Stimulated activated CD4-positive, alpha-beta T cell treated with anti-CD3 and anti-CD28 coated beads, Interleukin-1b, Interleukin-23, amount 100 ng/mL, for 4 hours (primary cell): Measurements from ENCODE around the gene CRYM.
"Not testable (repeated sequence)": the region's sequence is repeated elsewhere in the genome, so short reads cannot be mapped to it uniquely, and the experiment has no call there.

Experiments
- DNase-seq, 2 donors: peaks; one replicate each; pipeline ENCODE4 v3.0.0-alpha.2; 2020; ENCODE audit warnings: low read depth in 2 of 2

The CRYM gene

DNA sequence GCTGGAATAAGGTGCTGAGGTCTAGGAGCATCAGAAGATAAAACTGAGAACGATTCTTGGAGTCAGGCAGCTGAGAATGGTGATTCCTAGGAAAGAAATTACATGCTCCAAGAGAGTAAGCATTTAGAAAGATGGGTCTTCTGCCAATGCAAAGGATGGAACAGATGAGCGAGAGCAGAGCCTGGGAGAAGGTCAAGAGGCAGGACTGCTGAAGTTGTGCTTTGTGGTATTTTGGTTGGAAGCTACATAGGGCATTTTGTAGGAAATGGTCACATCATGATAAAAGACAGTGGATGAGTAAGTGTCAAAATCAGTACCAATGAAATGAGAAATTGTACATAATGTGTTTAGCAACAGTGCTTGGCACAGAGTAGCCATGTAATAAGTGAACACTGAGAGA, 1.4 kb upstream of the CRYM start:
- DNase-seq, result no peak

GRCh38 chr16:21277045-21277926, 804 bp downstream of the CRYM start:
- no peak for DNase-seq

GRCh38 chr16:21276090-21276489, 2.0 kb downstream of the CRYM start:
- no peak for DNase-seq

GRCh38 chr16:21275529-21275928, 2.6 kb downstream of the CRYM start:
- DNase-seq, result no peak

- DNase-seq, result no peak
Measured at GRCh38 chr16:21274172-21274726, 3.8 kb downstream of the CRYM start.

DNA sequence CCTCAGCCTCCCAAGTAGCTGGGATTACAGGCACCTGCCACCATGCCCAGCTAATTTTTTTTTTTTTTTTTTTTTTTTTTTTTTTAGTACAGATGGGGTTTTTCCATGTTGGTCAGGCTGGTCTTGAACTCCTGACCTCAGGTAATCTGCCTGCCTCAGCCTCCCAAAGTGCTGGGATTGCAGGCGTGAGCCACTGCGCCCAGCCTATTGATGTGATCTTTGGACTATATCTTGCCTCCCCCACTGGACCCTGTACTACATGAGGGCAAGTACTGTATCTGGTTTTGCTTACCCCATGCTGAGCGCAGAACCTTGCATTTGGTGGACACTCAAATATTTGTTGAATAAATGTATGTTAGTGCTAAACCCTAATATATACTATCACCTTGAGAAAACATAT, 5.3 kb downstream of the CRYM start:
- not testable (repeated sequence) for DNase-seq

DNA sequence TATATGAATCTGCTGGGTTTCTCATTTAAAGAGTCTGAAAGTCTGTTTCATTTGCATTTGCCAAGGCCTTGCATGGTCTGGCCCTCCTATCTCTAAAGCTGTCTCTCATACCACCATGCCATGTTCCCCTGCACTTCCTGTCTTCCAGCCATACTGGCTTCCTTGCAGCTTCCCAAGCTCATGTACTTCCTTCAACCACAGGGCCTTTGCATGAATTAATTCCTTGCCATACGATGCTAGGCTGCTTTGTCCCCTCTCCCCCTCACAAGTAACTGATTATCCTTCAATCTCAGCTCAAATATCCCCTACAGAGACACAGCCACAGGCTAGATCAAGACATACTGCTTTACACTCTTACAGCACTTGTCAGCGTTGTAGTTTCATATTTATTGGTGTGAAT, 5.8 kb downstream of the CRYM start:
- DNase-seq, result no peak

GRCh38 chr16:21268236-21268635, 9.9 kb downstream of the CRYM start:
- no peak for DNase-seq

- no peak for DNase-seq
Measured at GRCh38 chr16:21267298-21267697, 10.8 kb downstream of the CRYM start.

GRCh38 chr16:21265104-21265837, 12.8 kb downstream of the CRYM start:
- DNase-seq, result no peak

DNA sequence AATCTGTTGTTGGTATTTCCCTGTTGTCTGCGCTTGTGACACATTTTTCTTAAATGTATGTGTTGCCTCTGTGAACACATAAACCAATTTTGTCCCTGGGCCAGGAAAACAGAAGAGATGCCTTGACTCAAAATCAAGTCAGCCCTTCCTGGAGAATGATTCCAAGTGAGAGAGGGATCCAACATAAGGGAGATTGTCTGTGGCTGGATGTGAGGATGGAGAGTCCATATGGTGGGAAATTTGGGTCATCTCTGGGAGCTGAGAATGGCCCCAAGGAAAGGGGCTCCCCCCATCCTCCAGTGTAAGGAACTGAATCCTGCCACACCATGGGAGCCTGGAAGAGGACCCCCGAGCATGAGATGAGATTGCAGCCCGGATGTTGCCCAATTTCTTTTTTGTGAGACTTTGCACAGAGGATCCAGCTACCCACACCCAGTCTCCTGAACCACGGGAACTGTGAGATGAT, 13.5 kb downstream of the CRYM start:
- DNase-seq, result no peak

GRCh38 chr16:21263640-21264570, 14.2 kb downstream of the CRYM start:
- DNase-seq, result no peak

DNA sequence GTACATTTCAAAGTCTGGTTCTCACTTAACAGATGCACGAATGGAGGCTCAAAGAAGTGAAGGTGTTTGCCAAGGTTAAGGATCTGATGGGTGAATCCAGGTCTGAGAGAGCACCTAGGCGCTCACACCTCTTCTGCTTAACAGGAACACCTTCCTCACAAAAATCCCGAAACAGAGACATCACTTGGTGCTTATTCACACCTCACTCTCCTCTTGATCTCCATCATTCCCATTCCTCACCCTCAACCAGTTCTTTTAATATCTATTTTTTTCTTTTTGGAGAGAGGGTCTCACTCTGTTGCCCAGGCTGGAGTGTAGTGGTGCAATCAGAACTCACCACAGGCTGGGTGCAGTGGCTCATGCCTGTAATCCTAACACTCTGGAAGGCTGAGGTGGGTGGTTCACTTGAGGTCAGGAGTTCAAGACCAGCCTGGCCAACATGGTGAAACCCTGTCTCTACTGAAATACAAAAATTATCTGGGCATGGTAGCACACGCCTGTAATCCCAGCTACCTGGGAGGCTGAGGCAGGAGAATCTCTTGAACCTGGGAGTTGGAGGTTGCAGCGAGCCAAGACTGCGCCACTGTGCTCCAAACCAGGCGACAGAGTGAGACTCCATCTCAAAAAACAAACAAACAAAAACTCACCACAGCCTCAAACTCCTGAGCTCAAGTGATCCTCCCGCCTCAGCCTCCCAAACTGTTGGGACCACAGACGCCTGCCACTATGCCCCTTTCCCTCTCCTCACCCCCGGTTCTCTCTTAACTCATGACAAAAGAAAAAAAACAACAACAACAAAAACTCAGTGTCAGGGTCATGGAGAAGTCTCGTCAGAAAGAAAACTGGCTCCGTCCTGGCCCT, 15.1 kb downstream of the CRYM start:
- DNase-seq, result no peak

DNA sequence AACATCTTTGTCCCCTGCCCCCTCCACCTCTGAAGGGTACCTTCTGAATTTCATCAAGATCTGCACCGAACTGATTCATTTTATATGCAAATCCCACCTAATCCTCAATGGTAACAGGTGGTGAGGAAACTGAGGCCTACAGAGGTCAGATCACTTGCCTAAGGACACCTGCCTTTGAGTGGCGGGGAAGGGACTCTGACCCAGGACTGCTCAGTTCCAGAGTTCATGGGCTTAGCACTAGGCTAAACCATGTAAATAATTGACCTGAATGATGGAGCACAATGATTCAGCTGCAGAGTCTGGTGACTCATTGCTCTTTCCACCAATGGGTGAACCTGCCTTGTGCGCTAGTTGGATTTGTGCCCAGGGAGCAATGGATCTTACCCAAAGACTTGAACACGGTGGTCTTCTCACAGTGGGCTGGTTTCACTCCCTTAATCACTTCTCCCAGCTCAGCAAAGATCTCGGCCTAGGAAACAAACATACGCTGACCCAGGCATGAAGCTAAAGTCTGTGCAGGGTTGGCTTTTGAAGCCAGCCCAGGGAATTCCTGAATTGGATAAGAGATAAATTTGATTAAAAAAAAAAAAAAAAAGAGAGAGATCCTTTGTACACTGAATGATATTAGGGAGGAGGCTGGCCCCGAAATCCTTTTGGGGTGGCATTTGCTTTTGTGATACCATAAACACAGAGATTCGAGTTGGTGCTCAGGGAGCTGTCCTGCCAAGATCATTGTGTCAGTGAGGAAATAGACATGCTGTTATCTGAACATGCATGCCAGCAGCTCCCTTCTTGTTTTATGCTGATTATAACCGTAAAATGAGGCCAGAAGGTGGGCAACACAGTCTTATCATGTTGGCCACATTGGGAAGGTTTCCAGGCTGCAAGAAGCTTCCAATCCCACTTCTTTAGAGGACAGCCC, 17.0 kb downstream of the CRYM start:
- DNase-seq, result no peak

DNA sequence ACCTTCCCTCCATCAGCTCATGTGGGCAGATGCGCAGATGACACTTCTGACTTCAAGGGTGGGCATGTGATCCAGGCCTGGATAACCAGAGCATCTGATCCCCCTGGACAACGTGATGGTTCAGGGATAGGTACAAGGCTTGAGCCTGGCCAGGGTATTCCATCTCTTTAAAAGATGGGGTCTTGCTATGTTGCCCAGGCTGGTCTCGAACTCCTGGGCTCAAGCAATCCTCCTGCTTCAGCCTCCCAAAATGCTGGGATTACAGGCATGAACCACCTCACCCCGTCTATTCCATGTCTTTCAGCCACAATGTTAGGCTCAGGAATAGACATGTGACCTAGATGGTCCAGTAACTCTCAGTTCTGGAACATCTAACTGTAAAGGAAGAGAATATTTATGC, 20.8 kb downstream of the CRYM start:
- DNase-seq, result no peak

DNA sequence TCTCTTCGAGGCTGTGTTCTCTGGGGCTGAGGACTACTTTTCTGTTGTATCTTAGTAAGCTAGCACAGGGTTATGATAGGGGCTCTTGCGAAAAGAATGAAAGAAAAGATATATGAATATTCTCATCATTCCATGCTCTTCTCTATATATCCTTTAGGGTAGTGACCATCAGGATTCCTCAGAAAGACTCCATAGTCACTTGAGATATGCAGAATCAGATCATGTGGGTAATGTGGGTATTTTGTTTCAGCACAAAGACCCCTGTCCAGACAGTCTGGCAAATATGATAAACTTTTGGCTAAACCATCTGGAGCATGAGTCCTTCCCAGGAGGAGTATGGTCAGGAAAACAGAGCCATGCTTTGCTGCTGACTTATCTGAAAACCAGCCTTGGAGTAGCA, 21.5 kb downstream of the CRYM start:
- no peak for DNase-seq

DNA sequence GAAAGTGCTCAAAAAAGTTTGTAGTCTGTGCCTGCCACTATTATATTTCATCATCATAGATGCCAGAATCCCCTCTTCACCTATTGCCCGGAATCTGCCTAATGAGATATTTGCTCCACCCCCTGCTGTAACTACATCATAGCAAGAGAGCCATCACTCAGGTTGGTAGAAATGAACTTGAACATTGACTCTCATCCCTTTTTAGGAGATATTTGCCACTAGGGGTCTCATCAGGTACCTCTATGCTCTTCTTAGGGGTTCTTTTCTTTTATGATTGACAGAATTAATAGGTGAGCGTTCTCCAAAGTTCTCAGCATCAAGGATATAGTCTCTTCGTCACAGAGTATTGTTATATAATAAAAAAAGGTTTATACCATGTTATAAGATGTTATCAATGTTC, 24.6 kb downstream of the CRYM start:
- DNase-seq, result no peak

- DNase-seq, result no peak
Measured at GRCh38 chr16:21250072-21250923, 27.8 kb downstream of the CRYM start.

DNA sequence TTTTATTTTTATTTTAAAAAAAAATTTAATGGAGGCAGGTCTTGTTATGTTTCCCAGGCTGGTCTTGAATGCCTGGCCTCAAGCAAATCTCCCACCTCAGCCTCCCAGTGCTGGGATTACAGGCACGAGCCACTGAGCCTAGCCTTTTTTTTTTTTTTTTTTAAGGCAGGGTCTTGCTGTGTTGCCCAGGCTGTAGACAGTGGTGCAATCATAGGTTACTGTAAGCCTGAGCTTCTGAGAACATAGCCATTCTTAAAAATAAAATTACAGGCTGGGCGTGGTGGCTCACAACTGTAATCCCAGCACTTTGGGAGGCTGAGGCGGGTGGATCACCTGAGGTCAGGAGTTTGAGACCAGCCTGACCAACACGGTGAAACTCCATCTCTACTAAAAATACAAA, 29.9 kb downstream of the CRYM start:
- DNase-seq, result not testable (repeated sequence)
